GM12891 (cell line): ENCODE data around the gene GDF15.

Source experiments
- PAX5 ChIP-seq: IDR thresholded peaks from 2 replicates; pipeline ENCODE4 v1.6.1; 2011; ENCODE audit warnings: low read length, moderate library complexity, mild to moderate bottlenecking; ENCODE audit not compliant: insufficient read depth, severe bottlenecking
- POLR2A ChIP-seq: IDR thresholded peaks from 2 replicates; pipeline ENCODE4 v1.6.1; 2011; ENCODE audit warnings: low read depth, low read length, control low read depth
- POLR2AphosphoS5 ChIP-seq: IDR thresholded peaks from 2 replicates; pipeline ENCODE4 v1.6.1; 2011; ENCODE audit warnings: low read depth, low read length, control low read depth
- TAF1 ChIP-seq: IDR thresholded peaks from 2 replicates; pipeline ENCODE4 v1.6.1; 2011; ENCODE audit warnings: low read depth, low read length, control low read depth

DNA sequence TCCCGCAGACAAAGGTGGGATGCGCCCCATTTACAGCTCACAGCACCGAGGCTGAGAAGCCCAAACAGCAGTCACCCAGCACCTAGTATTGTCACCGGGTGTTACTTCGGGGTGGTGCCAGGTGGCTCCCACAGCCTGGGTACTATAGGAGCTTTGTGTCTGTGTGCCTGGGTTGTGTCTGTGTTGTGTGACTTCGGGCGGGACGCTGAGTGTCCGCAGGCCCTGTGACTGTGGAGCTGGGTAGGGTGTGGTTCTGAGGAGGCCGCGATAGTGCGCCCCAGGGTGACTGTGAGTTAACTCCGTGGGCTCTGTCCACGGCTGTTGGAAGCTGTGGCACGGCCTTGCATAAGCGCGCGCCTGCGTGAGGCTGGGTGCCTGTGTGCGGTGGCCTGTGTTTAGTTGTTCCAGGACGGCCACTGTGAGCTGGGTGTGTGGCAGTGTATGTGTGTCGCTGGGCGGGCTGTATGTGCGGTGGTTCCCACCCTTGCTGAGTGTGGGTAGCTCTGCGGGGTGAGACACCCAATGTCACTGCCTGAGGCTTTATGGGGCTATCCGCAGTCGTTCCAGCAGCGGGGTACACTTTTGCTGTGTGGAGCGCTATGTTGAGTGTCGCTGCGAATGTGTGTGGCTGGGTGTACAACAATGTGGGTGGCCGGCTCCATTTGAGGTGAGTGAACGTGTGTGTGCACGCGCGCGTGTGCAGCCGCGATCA, 32.7 kb downstream of the GDF15 start:
- TF ChIP-seq POLR2AphosphoS5 (no peak), POLR2A (no peak), PAX5 (no peak), TAF1 (no peak)
